Measurements from ENCODE around the gene RPL27A.

DNA sequence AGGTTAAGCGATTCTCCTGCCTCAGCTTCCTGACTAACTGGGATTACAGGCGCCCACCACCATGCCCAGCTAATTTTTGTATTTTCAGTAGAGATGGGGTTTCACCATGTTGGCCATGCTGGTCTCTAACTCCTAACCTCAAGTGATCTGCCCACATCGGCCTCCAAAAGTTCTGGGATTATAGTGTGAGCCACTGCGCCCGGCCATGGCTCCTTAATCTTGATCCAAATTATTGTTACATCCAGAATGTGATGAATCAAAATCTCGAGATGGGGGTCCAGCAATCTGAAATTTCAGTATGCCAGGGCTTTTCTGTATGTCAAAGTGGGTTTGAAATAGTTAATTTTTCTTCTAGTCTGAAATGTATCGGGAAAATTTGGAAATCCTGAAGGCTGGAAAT is 3.7 kb downstream of the RPL27A start:
- no peak; the same call in 1 of the 2 replicates for TF ChIP-seq POLR2AphosphoS5 (IDR thresholded peaks at IDR 0.05; ENCODE audit: low read depth, low read length)
- TF ChIP-seq POLR2A (IDR thresholded peaks at IDR 0.05; ENCODE audit: low read depth, low read length), result no peak
- TF ChIP-seq SPI1 (IDR thresholded peaks at IDR 0.05; ENCODE audit: low read depth, low read length), result no peak
- TF ChIP-seq TAF1 (IDR thresholded peaks at IDR 0.05; ENCODE audit: low read depth, low read length), result no peak
